H9 (cell line): Measurements from ENCODE around the gene RFX1. TPM values are rescaled to one million over a fixed set of nuclear protein-coding genes. Genes with fewer than 3 reads are reported as not detected.
"Not testable (repeated sequence)": the region's sequence is repeated elsewhere in the genome, so short reads cannot be mapped to it uniquely, and the experiment has no call there.

Experiments
- DNase-seq: peaks from one replicate; pipeline ENCODE4 v3.0.0-alpha.2; 2017
- H2AFZ ChIP-seq: one replicate; pipeline ENCODE4 v1.6.1; 2013; ENCODE audit warnings: mild to moderate bottlenecking, low read length, control low read depth, moderate library complexity
- H2AK5ac ChIP-seq: 2 replicates; pipeline ENCODE4 v1.6.1; 2013; ENCODE audit warnings: low read length, control low read depth, mixed read lengths; ENCODE audit not compliant: insufficient read length
- H2BK120ac ChIP-seq: one replicate; pipeline ENCODE4 v1.6.1; 2013; ENCODE audit warnings: low read depth, mild to moderate bottlenecking, low read length, control low read depth, inconsistent platforms; ENCODE audit not compliant: poor library complexity, severe bottlenecking
- H2BK12ac ChIP-seq: 2 replicates; pipeline ENCODE4 v1.6.1; 2013; ENCODE audit warnings: low read length, control low read depth, mixed read lengths, low read depth; ENCODE audit not compliant: insufficient read length
- H2BK15ac ChIP-seq: 2 replicates; pipeline ENCODE4 v1.6.1; 2013; ENCODE audit warnings: low read depth, low read length, control low read depth
- H2BK20ac ChIP-seq: one replicate; pipeline ENCODE4 v1.6.1; 2013; ENCODE audit warnings: low read depth, mild to moderate bottlenecking, low read length, control low read depth, inconsistent platforms; ENCODE audit not compliant: poor library complexity, severe bottlenecking
- H2BK5ac ChIP-seq: 2 replicates; pipeline ENCODE4 v1.6.1; 2013; ENCODE audit warnings: low read length, control low read depth, mixed read lengths; ENCODE audit not compliant: insufficient read length
- H3K14ac ChIP-seq: 2 replicates; pipeline ENCODE4 v1.6.1; 2013; ENCODE audit warnings: low read length, control low read depth; ENCODE audit not compliant: insufficient read depth
- H3K18ac ChIP-seq: 2 replicates; pipeline ENCODE4 v1.6.1; 2013; ENCODE audit warnings: low read depth, mild to moderate bottlenecking, mixed read lengths, low read length, control low read depth; ENCODE audit not compliant: insufficient read length
- H3K23ac ChIP-seq: 2 replicates; pipeline ENCODE4 v1.6.1; 2013; ENCODE audit warnings: low read length, control low read depth, mixed read lengths, low read depth; ENCODE audit not compliant: insufficient read length
- H3K23me2 ChIP-seq: 2 replicates; pipeline ENCODE4 v1.6.1; 2013; ENCODE audit warnings: low read depth, mild to moderate bottlenecking, mixed read lengths, low read length, control low read depth; ENCODE audit not compliant: insufficient read length, poor library complexity, severe bottlenecking
- H3K27ac ChIP-seq: 2 replicates; pipeline ENCODE4 v1.5.1; 2013; ENCODE audit warnings: low read length, control low read depth, mixed read lengths, low read depth; ENCODE audit not compliant: insufficient read length
- H3K27me3 ChIP-seq: 2 replicates; pipeline ENCODE4 v1.6.1; 2013; ENCODE audit warnings: low read length, control low read depth, inconsistent platforms; ENCODE audit not compliant: insufficient read depth
- H3K4ac ChIP-seq: 2 replicates; pipeline ENCODE4 v1.6.1; 2013; ENCODE audit warnings: low read depth, mild to moderate bottlenecking, control low read depth, inconsistent platforms, low read length, moderate library complexity
- H3K4me1 ChIP-seq: 2 replicates; pipeline ENCODE4 v1.6.1; 2013; ENCODE audit warnings: low read length, control low read depth, inconsistent platforms; ENCODE audit not compliant: insufficient read depth
- H3K4me2 ChIP-seq: 2 replicates; pipeline ENCODE4 v1.6.1; 2013; ENCODE audit warnings: low read length, control low read depth, mixed read lengths; ENCODE audit not compliant: insufficient read length, insufficient read depth
- H3K56ac ChIP-seq: 2 replicates; pipeline ENCODE4 v1.6.1; 2013; ENCODE audit warnings: low read depth, mild to moderate bottlenecking, mixed read lengths, low read length, control low read depth; ENCODE audit not compliant: insufficient read length
- H3K79me1 ChIP-seq: 2 replicates; pipeline ENCODE4 v1.6.1; 2013; ENCODE audit warnings: low read depth, mild to moderate bottlenecking, moderate library complexity, low read length, control low read depth, inconsistent platforms; ENCODE audit not compliant: insufficient read depth, poor library complexity, severe bottlenecking
- H3K79me2 ChIP-seq: 2 replicates; pipeline ENCODE4 v1.6.1; 2013; ENCODE audit warnings: low read length, control low read depth, inconsistent platforms; ENCODE audit not compliant: insufficient read depth
- H3K9ac ChIP-seq: 2 replicates; pipeline ENCODE4 v1.6.1; 2013; ENCODE audit warnings: low read length, control low read depth, mixed read lengths; ENCODE audit not compliant: insufficient read length; ENCODE audit errors: extremely low read depth
- H3K9me3 ChIP-seq: one replicate; pipeline ENCODE4 v1.6.1; 2013; ENCODE audit warnings: low read depth, low read length, inconsistent platforms; ENCODE audit not compliant: control insufficient read depth
- H3T11ph ChIP-seq: one replicate; pipeline ENCODE4 v1.6.1; 2013; ENCODE audit warnings: mild to moderate bottlenecking, low read length, control low read depth, inconsistent platforms
- H4K20me1 ChIP-seq: one replicate; pipeline ENCODE4 v1.6.1; 2013; ENCODE audit not compliant: control insufficient read depth, insufficient read length, insufficient read depth
- H4K5ac ChIP-seq: 2 replicates; pipeline ENCODE4 v1.6.1; 2013; ENCODE audit warnings: low read depth, mild to moderate bottlenecking, mixed read lengths, low read length, control low read depth; ENCODE audit not compliant: insufficient read length
- H4K8ac ChIP-seq: replicated peaks from 2 replicates; pipeline ENCODE4 v1.6.1; 2013; ENCODE audit warnings: low read length, control low read depth, mixed read lengths, low read depth; ENCODE audit not compliant: insufficient read length
- H4K91ac ChIP-seq: 2 replicates; pipeline ENCODE4 v1.6.1; 2013; ENCODE audit warnings: low read depth, mild to moderate bottlenecking, moderate library complexity, mixed read lengths, low read length, control low read depth; ENCODE audit not compliant: insufficient read length
- H3K27ac Mint-ChIP-seq, 3 experiments: 2 replicates in 2 of 3; 3 replicates in 1 of 3; pipeline ENCODE4 v1.8.0; 2020 to 2021; ENCODE audit warnings: mixed read lengths in 3 of 3, mild to moderate bottlenecking in 1 of 3, moderate library complexity in 1 of 3
- H3K27me3 Mint-ChIP-seq: 2 replicates; pipeline ENCODE4 v1.8.0; 2021; ENCODE audit warnings: low read depth, mild to moderate bottlenecking, moderate library complexity, mixed read lengths
- H3K36me3 Mint-ChIP-seq, 3 experiments: 2 replicates in 2 of 3; 3 replicates in 1 of 3; pipeline ENCODE4 v1.8.0; 2020 to 2021; ENCODE audit warnings: low read depth in 3 of 3, mixed read lengths in 3 of 3; ENCODE audit not compliant: insufficient read depth in 1 of 3
- H3K4me1 Mint-ChIP-seq, 2 experiments: 2 replicates each; pipeline ENCODE4 v1.8.0; 2020; ENCODE audit warnings: mixed read lengths in 2 of 2
- H3K4me3 Mint-ChIP-seq, 2 experiments: 2 replicates in 1 of 2; 3 replicates in 1 of 2; pipeline ENCODE4 v1.8.0; 2020 to 2021; ENCODE audit warnings: mild to moderate bottlenecking in 2 of 2, mixed read lengths in 2 of 2, moderate library complexity in 1 of 2
- H3K9me3 Mint-ChIP-seq, 2 experiments: 2 replicates in 1 of 2; 3 replicates in 1 of 2; pipeline ENCODE4 v1.8.0; 2020; ENCODE audit warnings: mild to moderate bottlenecking in 2 of 2, mixed read lengths in 2 of 2, moderate library complexity in 1 of 2
- WGBS: extraction: QIAGEN DNeasy Blood & Tissue Kit; methylation state at CpG from one replicate; pipeline ENCODE4 v1.1.7; 2013; ENCODE audit warnings: missing lambda C conversion rate, low lambda C conversion rate, mixed read lengths; ENCODE audit not compliant: insufficient read length; ENCODE audit errors: extremely low coverage; 5-methylcytosine and 5-hydroxymethylcytosine counted together
- total RNA-seq: library from RNA; stranded (reverse); gene quantifications from 2 replicates; pipeline ENCODE4 v1.2.1, GENCODE V29; 2021
- TF ChIP-seq, protein P1 (sequence below): fragments of 200-600 bp; sonication (generic); conservative IDR thresholded peaks from 3 replicates; pipeline ENCODE4 v1.8.0; 2021; ENCODE audit warnings: antibody characterized with exemption, mild to moderate bottlenecking

RFX1 gene
- total RNA-seq, 1 experiment from 2014 or later = 21.4 TPM

GRCh38 chr19:14027856-14028450, 21.8 kb upstream of the RFX1 start, which contains the start of gene RLN3:
Gene RLN3 (plus strand): TSS chr19:14028148. CDS start chr19:14028205, 57 bp downstream.
- Histone ChIP-seq H3K9ac (no peak within 1 kb of the TSS), H2BK15ac (no peak within 1 kb of the TSS), H3K27ac (no peak within 1 kb of the TSS), H3K23me2 (peaks cover 13% of the 10 kb centered on the region), H4K20me1 (no peaks in the 10 kb centered on the region), H2BK20ac (no peak within 1 kb of the TSS), H2BK12ac (no peak within 1 kb of the TSS), H3K79me2 (no peaks in the 10 kb centered on the region), H4K91ac (peak within 1 kb of the TSS; percentile 9), H3K14ac (no peak within 1 kb of the TSS; the same call in 1 of the 2 replicates), H3K18ac (no peak within 1 kb of the TSS), H2BK5ac (no peak within 1 kb of the TSS), H2AK5ac (no peak within 1 kb of the TSS), H3K4me2 (no peak within 1 kb of the TSS), H3K27me3 (no peaks in the 10 kb centered on the region), H3K23ac (no peak within 1 kb of the TSS), H4K5ac (no peak within 1 kb of the TSS), H3K4me1 (no peaks in the 10 kb centered on the region), H3K79me1 (no peaks in the 10 kb centered on the region), H3T11ph (no peak within 1 kb of the TSS), H4K8ac (no peak within 1 kb of the TSS), H2AFZ (no peak within 1 kb of the TSS), H2BK120ac (no peak within 1 kb of the TSS), H3K56ac (no peak within 1 kb of the TSS), H3K4ac (no peak within 1 kb of the TSS), H3K9me3 (no peaks in the 10 kb centered on the region)
- no CpG with 5 or more reads among the region's 24 CpGs for WGBS
- H3K27ac Mint-ChIP-seq = no peak within 1 kb of the TSS; a peak in 1 of 7 replicates
- TF ChIP-seq, protein P1, sequence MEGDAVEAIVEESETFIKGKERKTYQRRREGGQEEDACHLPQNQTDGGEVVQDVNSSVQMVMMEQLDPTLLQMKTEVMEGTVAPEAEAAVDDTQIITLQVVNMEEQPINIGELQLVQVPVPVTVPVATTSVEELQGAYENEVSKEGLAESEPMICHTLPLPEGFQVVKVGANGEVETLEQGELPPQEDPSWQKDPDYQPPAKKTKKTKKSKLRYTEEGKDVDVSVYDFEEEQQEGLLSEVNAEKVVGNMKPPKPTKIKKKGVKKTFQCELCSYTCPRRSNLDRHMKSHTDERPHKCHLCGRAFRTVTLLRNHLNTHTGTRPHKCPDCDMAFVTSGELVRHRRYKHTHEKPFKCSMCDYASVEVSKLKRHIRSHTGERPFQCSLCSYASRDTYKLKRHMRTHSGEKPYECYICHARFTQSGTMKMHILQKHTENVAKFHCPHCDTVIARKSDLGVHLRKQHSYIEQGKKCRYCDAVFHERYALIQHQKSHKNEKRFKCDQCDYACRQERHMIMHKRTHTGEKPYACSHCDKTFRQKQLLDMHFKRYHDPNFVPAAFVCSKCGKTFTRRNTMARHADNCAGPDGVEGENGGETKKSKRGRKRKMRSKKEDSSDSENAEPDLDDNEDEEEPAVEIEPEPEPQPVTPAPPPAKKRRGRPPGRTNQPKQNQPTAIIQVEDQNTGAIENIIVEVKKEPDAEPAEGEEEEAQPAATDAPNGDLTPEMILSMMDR = no peak
- DNase-seq = no peak
- peaks cover 24% of the 10 kb centered on the region for H3K27me3 Mint-ChIP-seq
- H3K4me3 Mint-ChIP-seq = no peak within 1 kb of the TSS
- H3K4me1 Mint-ChIP-seq = peaks cover 8 to 18% of the 10 kb centered on the region in 2 experiments
- H3K36me3 Mint-ChIP-seq = no peaks in the 10 kb centered on the region
- no peaks in the 10 kb centered on the region; a peak in 1 of 5 replicates for H3K9me3 Mint-ChIP-seq

DNA sequence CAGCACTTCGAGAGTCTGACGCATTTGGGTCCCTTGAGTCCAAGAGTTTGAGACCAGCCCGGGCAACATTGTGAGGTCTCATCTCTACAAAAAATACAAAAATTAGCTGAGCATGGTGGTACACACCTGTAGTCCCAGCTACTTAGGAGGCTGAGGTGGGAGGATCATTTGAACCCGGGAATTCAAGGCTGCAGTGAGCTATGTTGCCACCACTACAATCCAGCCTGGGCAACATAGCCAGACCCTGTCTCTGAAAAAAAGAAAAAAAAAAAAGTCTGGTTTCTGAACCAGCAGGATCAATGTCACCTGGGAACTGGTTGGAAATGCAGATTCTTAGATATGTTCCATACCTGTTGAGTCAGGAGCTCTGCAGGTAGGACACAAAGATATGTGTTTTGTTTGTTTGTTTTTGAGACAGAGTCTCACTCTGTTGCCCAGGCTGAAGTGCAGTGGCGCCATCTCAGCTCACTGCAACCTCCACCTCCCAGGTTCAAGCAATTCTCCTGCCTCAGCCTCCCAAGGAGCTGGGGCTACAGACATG, 20.6 kb upstream of the RFX1 start:
- H3K27ac Mint-ChIP-seq, H3K4me1 ChIP-seq, H3K4me2 ChIP-seq, H3K9me3 ChIP-seq, H4K5ac ChIP-seq, H3K56ac ChIP-seq, H3K36me3 Mint-ChIP-seq, H2BK12ac ChIP-seq, H2BK120ac ChIP-seq, H3K27me3 ChIP-seq, H3K18ac ChIP-seq, H3T11ph ChIP-seq, H3K14ac ChIP-seq, H3K4me3 Mint-ChIP-seq, H3K9me3 Mint-ChIP-seq, H3K4ac ChIP-seq, H3K23ac ChIP-seq, H3K27ac ChIP-seq, H3K79me2 ChIP-seq, H4K91ac ChIP-seq, H4K20me1 ChIP-seq, H2AK5ac ChIP-seq, H4K8ac ChIP-seq, H2BK20ac ChIP-seq, H3K79me1 ChIP-seq, H3K9ac ChIP-seq, H3K23me2 ChIP-seq, H2BK15ac ChIP-seq, H2AFZ ChIP-seq, DNase-seq, H2BK5ac ChIP-seq: not testable (repeated sequence)
- Mint-ChIP-seq H3K4me1 (peaks cover 8 to 16% of the 10 kb centered on the region in 2 experiments), H3K27me3 (peaks cover 22% of the 10 kb centered on the region)
- WGBS = no CpG with 5 or more reads among the region's 5 CpGs
